HG02623 (cell line): ENCODE data around the gene CAMK1D.
"Not testable (repeated sequence)": the region's sequence is repeated elsewhere in the genome, so short reads cannot be mapped to it uniquely, and the experiment has no call there.

ENCODE experiments used
- ATAC-seq: cut with Tn5 transposase; IDR thresholded peaks from one replicate; pipeline ENCODE4 v1.9.1; 2021; ENCODE audit warnings: moderate library complexity; ENCODE audit not compliant: unreplicated experiment

CAMK1D gene

GRCh38 chr10:12423896-12424295 lies 74.5 kb downstream of the CAMK1D start:
- no peak for ATAC-seq

- ATAC-seq, result no peak
Observed at GRCh38 chr10:12427276-12427675, 77.9 kb downstream of the CAMK1D start.

- ATAC-seq, result no peak
Observed at GRCh38 chr10:12428447-12429135, 79.2 kb downstream of the CAMK1D start.

- no peak for ATAC-seq
Observed at GRCh38 chr10:12430406-12430982, 81.1 kb downstream of the CAMK1D start.

GRCh38 chr10:12431151-12432101 lies 82.1 kb downstream of the CAMK1D start:
- ATAC-seq, result no peak

- no peak for ATAC-seq
Observed at GRCh38 chr10:12432402-12433189, 83.2 kb downstream of the CAMK1D start.

GRCh38 chr10:12434277-12434676 lies 84.9 kb downstream of the CAMK1D start:
- ATAC-seq, result no peak

- ATAC-seq, result not testable (repeated sequence)
Observed at GRCh38 chr10:12434677-12435076, 85.3 kb downstream of the CAMK1D start.

GRCh38 chr10:12435348-12435747 lies 86.0 kb downstream of the CAMK1D start:
- ATAC-seq, result no peak

- ATAC-seq, result no peak
Observed at GRCh38 chr10:12438919-12439692, 89.8 kb downstream of the CAMK1D start.

- not testable (repeated sequence) for ATAC-seq
Observed at GRCh38 chr10:12439767-12440166, 90.4 kb downstream of the CAMK1D start.

- no peak for ATAC-seq
Observed at GRCh38 chr10:12443026-12443425, 93.7 kb downstream of the CAMK1D start.

- ATAC-seq, result no peak
Observed at GRCh38 chr10:12444981-12445700, 95.8 kb downstream of the CAMK1D start.

GRCh38 chr10:12445701-12446334 lies 96.5 kb downstream of the CAMK1D start:
- ATAC-seq, result no peak

- ATAC-seq, result no peak
Observed at GRCh38 chr10:12448340-12448728, 99.0 kb downstream of the CAMK1D start.

GRCh38 chr10:12448729-12449391 lies 99.5 kb downstream of the CAMK1D start:
- ATAC-seq, result peak; percentile 81

GRCh38 chr10:12455318-12455717 lies 106.0 kb downstream of the CAMK1D start:
- ATAC-seq, result no peak

GRCh38 chr10:12455766-12456165 lies 106.4 kb downstream of the CAMK1D start:
- ATAC-seq, result no peak
